Measurements from ENCODE around the gene C20orf204.

DNA sequence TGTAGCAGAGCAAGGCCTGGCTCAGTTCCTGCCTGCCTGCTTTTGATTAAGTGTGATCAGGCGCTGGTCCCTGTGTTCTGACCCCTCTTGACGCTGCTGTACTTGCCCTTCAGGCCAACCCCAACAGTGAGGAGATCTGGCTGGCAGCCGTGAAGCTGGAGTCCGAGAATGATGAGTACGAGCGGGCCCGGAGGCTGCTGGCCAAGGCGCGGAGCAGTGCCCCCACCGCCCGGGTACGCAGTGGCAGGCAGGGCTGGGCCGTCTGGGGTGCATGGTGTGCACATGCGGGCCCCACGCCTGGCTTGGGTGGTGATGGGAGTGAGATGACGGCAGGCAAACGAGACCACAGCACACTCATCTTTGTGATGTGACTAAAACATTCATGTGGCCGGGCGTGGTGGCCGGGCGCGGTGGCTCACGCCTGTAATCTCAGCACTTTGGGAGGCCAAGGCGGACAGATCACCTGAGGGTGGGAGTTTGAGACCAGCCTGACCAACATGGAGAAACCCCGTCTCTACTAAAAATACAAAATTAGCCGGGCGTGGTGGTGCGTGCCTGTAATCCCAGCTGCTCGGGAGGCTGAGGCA, 10.1 kb upstream of the C20orf204 start:
- TF ChIP-seq CTCF (IDR thresholded peaks at IDR 0.05) (no peak), EP300 (IDR thresholded peaks at IDR 0.05) (no peak), POLR2A (IDR thresholded peaks at IDR 0.05) (no peak)

Data from sigmoid colon (tissue), 4 donors.